GM12801 (cell line): ENCODE measurements around the gene CPT1B.

Experiments used
- CTCF ChIP-seq: IDR thresholded peaks from one replicate; pipeline ENCODE4 v1.5.1; 2011; ENCODE audit warnings: control low read depth; ENCODE audit not compliant: insufficient read length; ENCODE audit errors: extremely low read depth

The CPT1B gene

DNA sequence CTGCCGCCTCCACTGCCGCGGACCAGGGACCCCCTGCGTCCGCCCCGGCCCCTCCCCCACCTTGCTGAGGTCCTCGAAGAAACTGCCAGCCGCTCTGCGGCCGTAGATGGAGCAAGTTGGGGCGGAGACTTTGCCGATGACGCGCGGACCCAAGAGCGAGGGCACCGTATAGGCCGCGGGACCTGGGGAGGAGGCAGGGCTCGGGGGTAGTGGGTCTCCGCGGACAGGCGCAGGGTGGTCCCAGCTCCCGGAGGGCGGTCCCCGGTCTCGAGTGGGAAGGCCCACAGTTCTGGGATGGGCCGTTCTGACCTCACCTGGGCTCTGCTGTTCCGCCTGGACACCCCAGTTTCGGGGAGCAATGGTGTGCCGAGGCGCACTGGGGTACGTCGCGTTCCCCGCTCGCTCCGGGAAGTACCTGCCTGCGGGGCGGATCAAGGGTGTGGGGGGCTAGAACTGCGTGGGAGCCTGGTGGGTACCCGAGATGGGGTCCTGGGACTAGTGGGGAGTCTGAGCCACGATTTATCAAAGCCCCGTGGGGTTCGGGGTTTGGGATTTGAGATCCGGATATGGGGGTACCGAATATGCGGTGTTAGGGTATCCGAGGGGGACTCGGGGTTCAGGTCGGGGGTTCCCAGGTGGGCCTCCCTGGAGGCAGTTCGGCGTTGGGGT is 47.2 kb downstream of the CPT1B start:
- TF ChIP-seq CTCF: no peak

DNA sequence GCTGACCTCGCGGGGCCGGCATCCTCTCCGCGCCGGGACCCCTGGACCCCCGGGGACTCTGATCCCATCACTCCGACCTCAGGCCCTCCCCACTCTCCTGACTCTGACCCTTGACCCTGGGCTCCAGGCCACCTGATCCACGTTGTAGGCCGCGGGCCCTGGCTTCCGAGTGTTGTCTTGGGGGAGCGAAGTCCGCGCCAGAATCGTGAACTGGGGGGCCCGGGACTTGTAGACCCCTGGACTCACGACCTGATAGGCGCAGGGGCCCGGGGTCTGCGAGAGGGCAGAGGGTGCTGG is 47.7 kb downstream of the CPT1B start:
- TF ChIP-seq CTCF: no peak

DNA sequence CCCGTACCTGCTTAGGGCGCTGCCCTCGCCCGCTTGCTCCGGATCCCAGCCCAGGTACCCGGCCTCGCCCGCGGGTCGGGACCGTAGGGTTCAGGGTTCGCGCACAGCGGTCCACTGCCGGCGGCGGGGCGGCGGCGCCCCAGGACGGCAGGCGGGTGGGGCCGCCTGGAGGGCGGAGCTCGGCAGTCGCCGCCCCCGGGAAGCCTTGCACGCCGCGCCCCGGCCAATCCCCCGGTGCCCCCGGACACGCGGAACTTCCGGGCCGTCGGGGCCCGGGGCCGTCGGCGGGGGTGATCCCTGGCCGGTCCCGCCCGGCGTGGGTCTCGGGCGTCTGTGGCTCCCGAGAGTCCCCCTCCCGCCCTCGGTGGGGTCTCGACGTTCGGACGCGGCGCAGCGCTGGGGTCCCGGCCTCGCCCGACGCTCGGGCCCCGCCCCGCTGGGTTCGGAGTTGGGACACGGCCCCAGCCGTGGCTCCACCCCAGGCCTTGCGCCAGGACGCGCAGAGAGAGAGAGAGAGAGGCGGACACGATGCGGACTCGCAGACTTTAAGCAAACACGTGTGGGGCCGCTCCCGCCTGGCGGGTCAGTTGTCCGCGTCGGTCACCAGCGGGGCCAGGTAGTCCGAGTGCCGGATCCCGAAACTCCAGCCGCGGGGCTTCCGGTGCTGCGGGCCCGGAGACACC is 48.2 kb downstream of the CPT1B start, which contains the start of gene TYMP:
TYMP (minus strand) TSS at position 116 of the 683 bp plus-strand sequence. CDS start 303 bp downstream, outside the sequence.
- no peak for TF ChIP-seq CTCF

DNA sequence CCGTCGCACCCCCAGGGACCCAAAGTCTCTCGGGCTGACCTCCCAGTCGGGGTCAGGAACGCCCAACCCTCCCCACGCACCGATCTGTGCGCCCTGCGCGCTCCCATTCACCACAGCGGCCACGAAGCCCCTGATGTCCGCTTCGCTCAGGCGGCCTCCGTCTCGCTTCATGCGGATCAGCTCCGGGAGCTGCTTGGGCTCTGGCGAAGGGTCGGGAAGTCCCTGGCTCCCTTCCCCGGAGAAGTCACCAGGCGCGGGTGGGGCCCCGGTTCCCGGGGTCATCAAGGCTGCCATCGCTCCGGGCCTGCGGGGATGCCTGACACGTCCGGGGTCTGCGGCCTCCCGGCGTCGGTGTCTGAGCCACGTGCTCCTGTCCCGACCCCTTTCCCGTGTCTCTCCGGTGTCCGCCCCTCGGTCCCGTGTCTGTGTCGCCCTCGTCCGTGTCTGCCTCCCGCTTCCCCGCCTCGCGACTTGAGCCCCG is 48.8 kb downstream of the CPT1B start:
- TF ChIP-seq CTCF: no peak

DNA sequence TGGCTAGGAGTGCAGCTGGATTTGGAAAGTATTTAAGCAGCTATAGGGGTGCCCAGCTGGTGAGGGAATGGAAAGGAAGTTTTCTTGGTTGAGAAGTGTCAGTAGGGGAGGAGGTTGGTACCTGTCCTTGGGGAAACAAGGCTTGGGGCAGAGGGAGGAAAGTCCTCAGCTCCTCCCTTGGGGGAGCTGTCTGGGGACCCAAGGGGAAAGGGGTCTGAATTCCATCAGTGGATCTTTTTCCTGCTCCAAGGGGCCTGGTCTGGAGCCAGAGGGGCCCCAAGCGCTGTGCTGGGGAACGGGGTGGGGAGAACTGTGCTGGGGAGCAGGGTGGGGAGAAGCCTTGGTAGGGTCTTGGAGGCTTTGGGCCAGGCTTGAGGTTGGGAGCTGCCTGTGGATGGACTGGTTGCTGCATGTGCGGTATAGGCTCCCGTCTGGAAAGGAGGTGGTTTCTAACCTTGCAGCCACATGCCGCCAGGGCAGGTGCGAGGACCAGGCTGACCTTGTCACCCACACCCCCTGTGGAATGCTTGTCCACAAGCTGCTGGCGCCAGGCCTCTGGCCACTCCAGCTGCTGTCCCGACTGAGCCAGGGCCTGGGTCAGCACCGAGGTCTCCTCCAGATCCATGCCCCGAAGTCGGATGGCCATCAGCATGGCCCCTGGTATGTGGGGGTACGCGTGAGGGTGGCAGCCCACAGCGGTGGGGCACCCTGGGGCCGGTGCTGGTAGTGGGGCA is 49.4 kb downstream of the CPT1B start:
- TF ChIP-seq CTCF: no peak

GRCh38 chr22:50527921-50528681 is 50.1 kb downstream of the CPT1B start:
- no peak for TF ChIP-seq CTCF
